Calu3 (cell line): ENCODE measurements around the gene UBE2J1. TPM values are rescaled to one million over a fixed set of nuclear protein-coding genes. Genes with fewer than 3 reads are reported as not detected.

Experiments used
- BruUV-seq: library from RNA; stranded (reverse); fragments of 400-500 nt; replicated peaks from 2 replicates; lab custom pipeline; 2021; lab: Mats Ljungman, UMichigan
- CTCF ChIA-PET: fragments of 300-600 bp; sonication (Branson Sonifier 250); formaldehyde crosslinking; loops from one replicate; lab custom pipeline; 2022; ENCODE audit warnings: antibody characterized with exemption; lab: Charles Lee
- DNase-seq: peaks from one replicate; pipeline ENCODE4 v3.0.0; 2022
- H3K27ac Mint-ChIP-seq: one replicate; pipeline ENCODE4 v1.8.0; 2022; ENCODE audit warnings: mixed read lengths; ENCODE audit not compliant: unreplicated experiment
- H3K27me3 Mint-ChIP-seq: one replicate; pipeline ENCODE4 v1.8.0; 2022; ENCODE audit warnings: mixed read lengths; ENCODE audit not compliant: unreplicated experiment
- H3K36me3 Mint-ChIP-seq: one replicate; pipeline ENCODE4 v1.8.0; 2022; ENCODE audit warnings: mild to moderate bottlenecking, moderate library complexity, mixed read lengths; ENCODE audit not compliant: insufficient read depth, unreplicated experiment
- H3K4me1 Mint-ChIP-seq: one replicate; pipeline ENCODE4 v1.8.0; 2022; ENCODE audit warnings: mild to moderate bottlenecking, low read depth, mixed read lengths; ENCODE audit not compliant: unreplicated experiment
- H3K4me3 Mint-ChIP-seq: one replicate; pipeline ENCODE4 v1.8.0; 2022; ENCODE audit warnings: mild to moderate bottlenecking, low read depth, moderate library complexity, mixed read lengths; ENCODE audit not compliant: unreplicated experiment
- H3K9me3 Mint-ChIP-seq: one replicate; pipeline ENCODE4 v1.8.0; 2022; ENCODE audit warnings: low read depth, mixed read lengths; ENCODE audit not compliant: unreplicated experiment
- intact Hi-C: fragments of 100-400 bp; cut with micrococcal nuclease; formaldehyde crosslinking; loops from one replicate; pipeline ENCODE4 v1.10.0; 2022; ENCODE audit not compliant: unreplicated experiment
- total RNA-seq: library from RNA; stranded (reverse); gene quantifications from 2 replicates; pipeline ENCODE4 v1.2.3, GENCODE V29; 2022
- TF ChIP-seq, protein P1 (sequence below): fragments of 200-600 bp; IDR thresholded peaks from one replicate; pipeline ENCODE4 v1.8.0; 2022; ENCODE audit warnings: antibody characterized with exemption; ENCODE audit not compliant: unreplicated experiment

UBE2J1 gene
- total RNA-seq, 1 experiment from 2014 or later: 18.7 TPM

DNA sequence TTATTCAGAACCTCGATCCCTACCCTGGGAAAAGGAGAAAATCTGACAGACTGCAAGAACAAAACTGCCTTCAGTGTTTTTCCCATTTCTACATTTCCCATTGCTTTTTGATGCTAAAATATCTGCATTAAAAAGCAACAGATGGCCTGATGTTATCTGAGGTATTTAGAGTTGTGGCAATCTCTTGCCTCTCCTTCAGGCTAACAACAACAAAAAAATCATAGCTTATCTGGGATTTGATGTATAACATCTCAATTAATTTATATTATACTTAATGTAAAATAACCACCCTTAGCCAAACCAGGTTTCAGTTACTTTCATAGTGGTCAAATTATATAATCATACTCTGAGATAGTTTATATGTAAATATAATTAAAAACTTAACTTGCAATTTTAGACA, 21.6 kb downstream of the UBE2J1 start:
- DNase-seq: no peak
- CTCF ChIA-PET: no interaction called here
- TF ChIP-seq, protein P1, sequence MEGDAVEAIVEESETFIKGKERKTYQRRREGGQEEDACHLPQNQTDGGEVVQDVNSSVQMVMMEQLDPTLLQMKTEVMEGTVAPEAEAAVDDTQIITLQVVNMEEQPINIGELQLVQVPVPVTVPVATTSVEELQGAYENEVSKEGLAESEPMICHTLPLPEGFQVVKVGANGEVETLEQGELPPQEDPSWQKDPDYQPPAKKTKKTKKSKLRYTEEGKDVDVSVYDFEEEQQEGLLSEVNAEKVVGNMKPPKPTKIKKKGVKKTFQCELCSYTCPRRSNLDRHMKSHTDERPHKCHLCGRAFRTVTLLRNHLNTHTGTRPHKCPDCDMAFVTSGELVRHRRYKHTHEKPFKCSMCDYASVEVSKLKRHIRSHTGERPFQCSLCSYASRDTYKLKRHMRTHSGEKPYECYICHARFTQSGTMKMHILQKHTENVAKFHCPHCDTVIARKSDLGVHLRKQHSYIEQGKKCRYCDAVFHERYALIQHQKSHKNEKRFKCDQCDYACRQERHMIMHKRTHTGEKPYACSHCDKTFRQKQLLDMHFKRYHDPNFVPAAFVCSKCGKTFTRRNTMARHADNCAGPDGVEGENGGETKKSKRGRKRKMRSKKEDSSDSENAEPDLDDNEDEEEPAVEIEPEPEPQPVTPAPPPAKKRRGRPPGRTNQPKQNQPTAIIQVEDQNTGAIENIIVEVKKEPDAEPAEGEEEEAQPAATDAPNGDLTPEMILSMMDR: no peak
- no TSS peak for BruUV-seq
- Mint-ChIP-seq H3K4me1 (no peaks in the 10 kb centered on the region), H3K9me3 (no peaks in the 10 kb centered on the region), H3K4me3 (no peak overlapping the region), H3K27me3 (no peaks in the 10 kb centered on the region), H3K36me3 (peaks cover 4% of the 10 kb centered on the region), H3K27ac (no peak overlapping the region)
- intact Hi-C loops: no loop called here

DNA sequence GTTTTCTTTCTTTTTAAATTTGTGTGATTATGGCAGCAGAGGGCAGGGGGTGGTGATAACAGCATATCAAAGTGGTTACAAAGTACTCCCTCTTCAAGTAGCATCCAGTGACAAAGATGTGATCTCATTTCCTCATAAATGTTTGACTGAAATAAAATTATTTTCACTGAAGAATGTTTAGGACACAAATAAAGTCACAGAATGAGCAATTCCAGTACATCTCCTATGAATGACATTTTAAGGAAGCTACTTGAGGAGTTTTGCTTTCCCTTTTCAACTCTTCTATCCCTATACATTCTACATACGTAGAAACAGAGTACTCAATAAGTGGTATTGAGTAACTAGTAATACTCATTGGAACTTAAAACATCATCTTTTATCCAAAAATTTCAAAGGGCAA, 23.5 kb downstream of the UBE2J1 start:
- Mint-ChIP-seq H3K36me3 (peaks cover 4% of the 10 kb centered on the region), H3K27me3 (no peaks in the 10 kb centered on the region), H3K4me3 (no peak overlapping the region), H3K27ac (no peak overlapping the region), H3K9me3 (no peaks in the 10 kb centered on the region), H3K4me1 (peaks cover 5% of the 10 kb centered on the region)
- DNase-seq: no peak
- BruUV-seq: no TSS peak
- TF ChIP-seq, protein P1: no peak
- CTCF ChIA-PET: no interaction called here
- intact Hi-C loops: no loop called here

DNA sequence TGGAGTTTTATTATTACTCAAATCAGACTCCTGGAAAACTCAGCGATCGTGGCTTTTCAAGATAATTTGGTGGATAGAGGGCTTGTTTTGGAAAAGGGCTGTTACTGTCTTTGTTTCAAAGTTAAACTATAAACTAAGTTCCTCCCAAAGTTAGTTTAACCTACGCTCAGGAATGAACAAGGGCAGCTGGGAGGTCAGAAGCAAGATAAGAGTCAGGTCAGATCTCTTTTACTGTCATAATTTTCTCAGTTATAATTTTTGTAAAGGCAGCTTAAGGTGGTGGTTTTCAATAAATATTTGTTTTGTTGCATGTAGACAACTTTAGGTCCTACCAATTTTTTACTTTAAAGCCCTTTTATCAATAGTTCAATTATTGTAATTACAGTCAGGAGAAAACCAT, 28.2 kb downstream of the UBE2J1 start:
- Mint-ChIP-seq H3K27ac (no peak overlapping the region), H3K36me3 (no peaks in the 10 kb centered on the region), H3K27me3 (no peaks in the 10 kb centered on the region), H3K4me3 (no peak overlapping the region), H3K4me1 (peaks cover 15% of the 10 kb centered on the region), H3K9me3 (peaks cover 5% of the 10 kb centered on the region)
- BruUV-seq: no TSS peak
- intact Hi-C loops: no loop called here
- DNase-seq: no peak
- TF ChIP-seq, protein P1: no peak
- CTCF ChIA-PET: no interaction called here

DNA sequence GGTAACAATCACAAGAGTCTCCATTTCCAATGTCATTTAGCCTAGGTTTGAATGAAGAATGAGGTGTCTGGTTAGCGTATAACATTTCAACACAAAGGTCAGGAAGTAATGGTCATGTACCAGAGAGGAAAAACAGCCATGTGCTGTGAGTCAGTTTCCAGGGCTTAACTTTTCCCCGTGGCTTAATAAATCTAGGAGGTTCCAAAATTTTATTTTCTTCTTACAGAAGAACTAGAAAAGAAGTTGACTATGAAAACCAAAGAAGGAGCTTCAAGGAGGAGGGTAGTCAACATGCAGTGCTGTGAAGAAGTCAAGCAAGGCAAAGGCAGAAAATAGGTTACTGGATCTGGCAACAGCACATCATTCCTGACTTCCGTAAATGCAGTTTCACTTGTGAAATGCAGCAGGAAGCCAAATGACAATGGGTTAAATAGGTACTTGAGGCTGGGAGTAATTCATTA, 29.0 kb downstream of the UBE2J1 start:
- Mint-ChIP-seq H3K4me1 (peaks cover 15% of the 10 kb centered on the region), H3K4me3 (no peak overlapping the region), H3K27me3 (no peaks in the 10 kb centered on the region), H3K27ac (no peak overlapping the region), H3K36me3 (no peaks in the 10 kb centered on the region), H3K9me3 (peaks cover 5% of the 10 kb centered on the region)
- CTCF ChIA-PET: no interaction called here
- no TSS peak for BruUV-seq
- DNase-seq: no peak
- TF ChIP-seq, protein P1: no peak
- intact Hi-C loops: no loop called here
